HepG2 (cell line): Measurements from ENCODE around the gene SIVA1. TPM values are rescaled to one million over a fixed set of nuclear protein-coding genes. Genes with fewer than 3 reads are reported as not detected.

ENCODE experiments used
- CHD2 ChIP-seq: IDR thresholded peaks from 2 replicates; pipeline ENCODE4 v1.6.1; 2011; ENCODE audit warnings: low read depth, low read length, improper control_type of control experiment
- CREM ChIP-seq, 2 experiments: sonication (generic) in 1 of 2; formaldehyde crosslinking in 1 of 2; IDR thresholded peaks; 2 replicates each; pipeline versions ENCODE4 v1.4.0 to v1.6.1; 2016 to 2020; ENCODE audit warnings: antibody characterized with exemption in 1 of 2, mild to moderate bottlenecking in 1 of 2, missing genetic modification reagents in 1 of 2
- GTF2F1 ChIP-seq: fragments of 150-350 bp; IDR thresholded peaks from 2 replicates; pipeline ENCODE4 v1.6.1; 2014; ENCODE audit warnings: low read length
- HMG20A ChIP-seq: IDR thresholded peaks from 2 replicates; pipeline ENCODE4 v1.6.1; 2016; ENCODE audit warnings: borderline replicate concordance
- KAT2B ChIP-seq: fragments of 150-350 bp; IDR thresholded peaks from 2 replicates; pipeline ENCODE4 v1.6.1; 2014; ENCODE audit warnings: low read depth, low read length, borderline replicate concordance
- NCOA1 ChIP-seq: sonication (generic); formaldehyde crosslinking; IDR thresholded peaks from 2 replicates; pipeline ENCODE4 v1.9.0; 2021; ENCODE audit warnings: missing genetic modification reagents
- NFYB ChIP-seq: sonication (generic); formaldehyde crosslinking; IDR thresholded peaks from 2 replicates; pipeline ENCODE4 v1.4.0; 2020; ENCODE audit warnings: missing genetic modification reagents
- POLR2A ChIP-seq, 2 experiments: IDR thresholded peaks; 2 replicates each; pipeline ENCODE4 v1.6.1; 2011; ENCODE audit warnings: low read depth in 2 of 2, low read length in 2 of 2, mild to moderate bottlenecking in 1 of 2, moderate library complexity in 1 of 2; ENCODE audit not compliant: insufficient read depth in 1 of 2
- PRPF4 ChIP-seq: fragments of 200-400 bp; formaldehyde crosslinking; IDR thresholded peaks from 2 replicates; pipeline ENCODE4 v1.6.1; 2016; ENCODE audit warnings: low read length, low read depth; ENCODE audit not compliant: poor library complexity, severe bottlenecking
- SKI ChIP-seq: fragments of 450-650 bp; IDR thresholded peaks from one replicate; pipeline ENCODE4 v1.6.1; 2018; ENCODE audit warnings: mild to moderate bottlenecking; ENCODE audit not compliant: partially characterized antibody
- U2AF1 ChIP-seq: fragments of 200-400 bp; formaldehyde crosslinking; optimal IDR thresholded peaks from 2 replicates; pipeline ENCODE3; 2017; ENCODE audit warnings: mild to moderate bottlenecking, low read depth, low read length
- ZBTB40 ChIP-seq, 2 experiments: fragments of 450-650 bp in 1 of 2; sonication (generic) in 1 of 2; formaldehyde crosslinking in 1 of 2; IDR thresholded peaks; 2 replicates each; pipeline versions ENCODE4 v1.6.1 to v1.8.0; 2016 to 2022; ENCODE audit warnings: antibody characterized with exemption in 1 of 2, mild to moderate bottlenecking in 1 of 2, missing genetic modification reagents in 1 of 2
- ZNF24 ChIP-seq: fragments of 450-650 bp; IDR thresholded peaks from 2 replicates; pipeline ENCODE4 v1.6.1; 2017; ENCODE audit warnings: antibody characterized with exemption, mild to moderate bottlenecking
- ZNF382 ChIP-seq: sonication (generic); formaldehyde crosslinking; IDR thresholded peaks from 2 replicates; pipeline ENCODE4 v1.5.0; 2020; ENCODE audit warnings: missing genetic modification reagents, mild to moderate bottlenecking, borderline replicate concordance
- ZNF781 ChIP-seq: sonication (generic); formaldehyde crosslinking; IDR thresholded peaks from 2 replicates; pipeline ENCODE4 v1.5.1; 2020; ENCODE audit warnings: borderline replicate concordance, mild to moderate bottlenecking, missing genetic modification reagents; ENCODE audit errors: not compliant biosample characterization
- polyA plus RNA-seq, 8 experiments: library from polyadenylated mRNA; depleted of rRNA in 3 of 8; stranded (reverse) in 7 of 8; unstranded in 1 of 8; fragments of >200 nt; fragmentation: Illumina TruSeq in 4 of 8; extraction: Trizol in 4 of 8; gene quantifications; 2 replicates each; pipeline versions ENCODE4 v1.2.1 to v1.2.3, GENCODE V29; 2011 to 2016; ENCODE audit warnings: low read depth in 4 of 8, missing spikeins in 1 of 8, mixed read lengths in 1 of 8; ENCODE audit not compliant: insufficient read depth in 1 of 8
- total RNA-seq, 5 experiments: library from RNA; depleted of rRNA; stranded (reverse); fragments of >200 nt; fragmentation: Illumina TruSeq; extraction: Trizol; gene quantifications; 2 replicates each; pipeline ENCODE4 v1.2.3, GENCODE V29; 2016; ENCODE audit warnings: low read depth in 1 of 5
- TF ChIP-seq, protein P1 (sequence below): sonication (generic); formaldehyde crosslinking; IDR thresholded peaks from 2 replicates; pipeline ENCODE4 v1.9.0; 2022; ENCODE audit warnings: low read depth, missing genetic modification reagents

SIVA1 gene
- total and polyA plus RNA-seq, 2 of the 13 experiments (the other 11 are each of a cell fraction or from before 2014, with no cell fraction given), result 123 to 186 TPM

DNA sequence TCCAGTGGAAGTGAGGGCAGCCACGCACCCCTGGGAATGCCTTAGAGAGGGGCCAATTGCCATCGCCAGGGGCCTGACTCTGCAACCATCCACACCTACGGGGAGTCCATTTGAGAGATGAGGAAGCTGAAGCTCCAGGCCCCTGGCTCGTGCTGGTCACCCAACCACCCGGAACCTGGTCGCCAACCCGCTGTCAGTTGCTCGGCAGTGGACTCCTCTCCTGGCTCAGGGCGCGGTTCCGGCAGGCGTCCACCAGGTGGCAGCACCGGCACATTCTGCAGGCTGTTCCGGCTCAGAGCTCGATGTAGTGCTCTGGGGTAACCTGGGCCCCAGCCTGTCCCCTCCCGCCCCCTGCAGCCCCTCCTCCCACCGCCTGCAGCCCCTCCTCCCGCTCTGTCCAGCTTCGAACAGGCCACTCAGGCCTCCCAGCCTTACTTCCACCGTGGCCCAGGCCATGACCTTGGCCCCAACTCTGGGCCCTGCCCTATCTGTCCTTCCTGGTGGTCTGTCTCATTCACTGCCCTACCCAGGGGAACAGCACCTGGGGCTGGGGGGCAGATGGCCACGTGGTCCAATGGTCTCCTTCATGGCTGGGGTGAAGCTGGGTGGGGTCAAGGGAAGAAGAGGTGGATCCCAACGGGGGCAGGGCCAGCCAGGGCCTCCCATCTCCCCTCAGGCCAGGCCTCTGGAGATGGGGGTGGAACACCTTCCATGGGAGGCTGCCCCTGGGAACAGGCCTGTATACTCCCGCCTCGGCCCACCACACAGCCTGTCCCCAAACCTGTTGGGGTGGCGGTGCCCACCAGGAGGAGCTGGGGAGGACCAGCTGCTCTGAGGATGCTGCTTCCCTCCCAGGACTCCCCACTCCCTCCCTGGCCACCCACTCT, 15.7 kb downstream of the SIVA1 start (continued):
- TF ChIP-seq SKI, result peak; percentile 68
- TF ChIP-seq CREM (IDR thresholded peaks at IDR 0.05), result no peak; the same call in 1 of the 2 replicates
- TF ChIP-seq CREM (CRISPR knock-in tag; IDR thresholded peaks at IDR 0.05), result no peak
- TF ChIP-seq, protein P1, sequence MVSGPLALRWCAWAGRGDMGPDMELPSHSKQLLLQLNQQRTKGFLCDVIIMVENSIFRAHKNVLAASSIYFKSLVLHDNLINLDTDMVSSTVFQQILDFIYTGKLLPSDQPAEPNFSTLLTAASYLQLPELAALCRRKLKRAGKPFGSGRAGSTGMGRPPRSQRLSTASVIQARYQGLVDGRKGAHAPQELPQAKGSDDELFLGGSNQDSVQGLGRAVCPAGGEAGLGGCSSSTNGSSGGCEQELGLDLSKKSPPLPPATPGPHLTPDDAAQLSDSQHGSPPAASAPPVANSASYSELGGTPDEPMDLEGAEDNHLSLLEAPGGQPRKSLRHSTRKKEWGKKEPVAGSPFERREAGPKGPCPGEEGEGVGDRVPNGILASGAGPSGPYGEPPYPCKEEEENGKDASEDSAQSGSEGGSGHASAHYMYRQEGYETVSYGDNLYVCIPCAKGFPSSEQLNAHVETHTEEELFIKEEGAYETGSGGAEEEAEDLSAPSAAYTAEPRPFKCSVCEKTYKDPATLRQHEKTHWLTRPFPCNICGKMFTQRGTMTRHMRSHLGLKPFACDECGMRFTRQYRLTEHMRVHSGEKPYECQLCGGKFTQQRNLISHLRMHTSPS, result no peak
- no peak for TF ChIP-seq ZBTB40 (IDR thresholded peaks at IDR 0.05)
- peak; percentile 39; the same call in 1 of the 2 replicates for TF ChIP-seq ZBTB40 (CRISPR knock-in tag; IDR thresholded peaks at IDR 0.05)
- no peak for TF ChIP-seq ZNF24
- no peak for TF ChIP-seq NFYB (CRISPR knock-in tag)
- peak; percentile 26 to 62; a peak in 2 of 4 replicates for TF ChIP-seq POLR2A (IDR thresholded peaks at IDR 0.05; ENCODE audit: insufficient read depth in 1 of 2, low read depth in 2 of 2, low read length in 2 of 2)
- no peak for TF ChIP-seq GTF2F1
- TF ChIP-seq ZNF781 (CRISPR knock-in tag), result no peak
- no peak for TF ChIP-seq PRPF4
- TF ChIP-seq KAT2B, result no peak
- TF ChIP-seq HMG20A, result no peak
- peak; percentile 42 for TF ChIP-seq U2AF1
- TF ChIP-seq NCOA1 (CRISPR knock-in tag), result 0 out of 2 replicates have a peak, but pooled peaks have one; percentile 3
- peak; percentile 26; the same call in 1 of the 2 replicates for TF ChIP-seq CHD2
- TF ChIP-seq ZNF382 (CRISPR knock-in tag), result no peak
